RWPE2 (cell line): ENCODE results near the gene MYO18B.

Source experiments
- ATAC-seq: fragments of 200-7000 bp; cut with Tn5 transposase; 3 replicates; pipeline ENCODE4 v1.9.1; 2021; ENCODE audit warnings: low read depth
- DNase-seq: peaks from one replicate; pipeline ENCODE4 v3.0.0-alpha.2; 2020; ENCODE audit warnings: low spot score
- H3K27ac ChIP-seq: fragments of 450-650 bp; 2 replicates; pipeline ENCODE4 v1.5.1; 2017; ENCODE audit warnings: mild to moderate bottlenecking; ENCODE audit not compliant: poor library complexity, severe bottlenecking
- H3K27me3 ChIP-seq: fragments of 250-450 bp; sonication (Bioruptor Pico); 2 replicates; pipeline ENCODE4 v1.5.1; 2021; ENCODE audit warnings: mild to moderate bottlenecking, moderate library complexity; ENCODE audit not compliant: insufficient read depth, poor library complexity, severe bottlenecking
- H3K36me3 ChIP-seq: fragments of 250-450 bp; sonication (Bioruptor Pico); 2 replicates; pipeline ENCODE4 v1.5.1; 2020; ENCODE audit warnings: low read depth, mild to moderate bottlenecking, moderate library complexity
- H3K4me1 ChIP-seq: fragments of 250-450 bp; sonication (Bioruptor Pico); 2 replicates; pipeline ENCODE4 v1.5.1; 2021; ENCODE audit warnings: mild to moderate bottlenecking, moderate library complexity; ENCODE audit not compliant: insufficient read depth, poor library complexity, severe bottlenecking
- H3K4me3 ChIP-seq: fragments of 250-450 bp; sonication (Bioruptor Pico); 2 replicates; pipeline ENCODE4 v1.5.1; 2021; ENCODE audit warnings: mild to moderate bottlenecking, moderate library complexity; ENCODE audit not compliant: severe bottlenecking
- H3K9me3 ChIP-seq: fragments of 250-450 bp; sonication (Bioruptor Pico); 2 replicates; pipeline ENCODE4 v1.5.1; 2021; ENCODE audit warnings: mild to moderate bottlenecking, moderate library complexity; ENCODE audit not compliant: severe bottlenecking
- TF ChIP-seq, protein P1 (sequence below): fragments of 450-650 bp; IDR thresholded peaks from one replicate; pipeline ENCODE4 v1.5.1; 2017; ENCODE audit warnings: mild to moderate bottlenecking, moderate library complexity; ENCODE audit not compliant: poor library complexity, severe bottlenecking

Gene MYO18B

DNA sequence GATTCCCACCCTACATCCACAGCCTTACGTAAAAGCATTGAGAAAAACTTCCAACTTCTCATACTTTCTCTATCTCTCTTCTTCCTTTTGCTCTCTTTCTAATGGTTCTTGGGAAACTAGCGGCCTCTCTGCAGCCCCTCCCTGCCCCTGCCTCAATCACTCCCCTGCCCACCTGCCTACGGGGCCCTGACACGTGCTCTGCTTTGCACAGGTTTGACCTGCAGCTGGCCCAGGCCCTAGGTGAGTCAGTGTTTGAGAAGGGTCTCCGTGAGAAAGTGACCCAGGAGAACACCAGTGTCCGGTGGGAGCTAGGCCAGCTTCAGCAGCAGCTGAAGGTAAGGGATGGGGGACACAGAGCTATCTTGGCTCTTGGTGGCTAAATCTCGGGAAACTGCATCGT is 160.4 kb downstream of the MYO18B start:
- Histone ChIP-seq H3K27me3 (no peaks in the 10 kb centered on the region), H3K27ac (no peak overlapping the region), H3K9me3 (no peaks in the 10 kb centered on the region), H3K4me3 (no peak overlapping the region), H3K4me1 (no peaks in the 10 kb centered on the region), H3K36me3 (no peaks in the 10 kb centered on the region)
- ATAC-seq (no peak), DNase-seq (no peak)
- TF ChIP-seq, protein P1, sequence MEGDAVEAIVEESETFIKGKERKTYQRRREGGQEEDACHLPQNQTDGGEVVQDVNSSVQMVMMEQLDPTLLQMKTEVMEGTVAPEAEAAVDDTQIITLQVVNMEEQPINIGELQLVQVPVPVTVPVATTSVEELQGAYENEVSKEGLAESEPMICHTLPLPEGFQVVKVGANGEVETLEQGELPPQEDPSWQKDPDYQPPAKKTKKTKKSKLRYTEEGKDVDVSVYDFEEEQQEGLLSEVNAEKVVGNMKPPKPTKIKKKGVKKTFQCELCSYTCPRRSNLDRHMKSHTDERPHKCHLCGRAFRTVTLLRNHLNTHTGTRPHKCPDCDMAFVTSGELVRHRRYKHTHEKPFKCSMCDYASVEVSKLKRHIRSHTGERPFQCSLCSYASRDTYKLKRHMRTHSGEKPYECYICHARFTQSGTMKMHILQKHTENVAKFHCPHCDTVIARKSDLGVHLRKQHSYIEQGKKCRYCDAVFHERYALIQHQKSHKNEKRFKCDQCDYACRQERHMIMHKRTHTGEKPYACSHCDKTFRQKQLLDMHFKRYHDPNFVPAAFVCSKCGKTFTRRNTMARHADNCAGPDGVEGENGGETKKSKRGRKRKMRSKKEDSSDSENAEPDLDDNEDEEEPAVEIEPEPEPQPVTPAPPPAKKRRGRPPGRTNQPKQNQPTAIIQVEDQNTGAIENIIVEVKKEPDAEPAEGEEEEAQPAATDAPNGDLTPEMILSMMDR, result no peak

DNA sequence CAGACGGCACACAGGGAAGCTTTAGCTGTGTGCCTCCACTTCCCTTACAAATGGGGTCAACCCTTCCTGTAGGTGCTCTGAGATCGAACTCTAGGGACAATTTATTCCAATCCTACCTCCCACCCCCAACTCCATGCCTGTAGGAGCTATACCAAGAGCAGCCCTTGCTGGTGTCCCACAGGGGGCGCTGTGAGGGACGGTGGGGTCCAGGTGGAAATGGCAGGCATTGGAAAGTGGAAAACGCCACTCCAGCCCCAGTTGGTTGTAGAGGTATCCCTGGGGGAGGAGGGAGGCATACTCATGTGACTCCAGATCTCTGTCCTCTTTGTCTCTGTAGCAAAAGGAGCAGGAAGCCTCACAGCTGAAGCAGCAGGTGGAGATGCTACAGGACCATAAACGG is 161.3 kb downstream of the MYO18B start:
- no peaks in the 10 kb centered on the region for H3K36me3 ChIP-seq
- H3K4me3 ChIP-seq, result no peak overlapping the region
- no peaks in the 10 kb centered on the region for H3K4me1 ChIP-seq
- TF ChIP-seq, protein P1, result no peak
- DNase-seq (no peak), ATAC-seq (no peak)
- no peak overlapping the region for H3K27ac ChIP-seq
- no peaks in the 10 kb centered on the region for H3K9me3 ChIP-seq
- H3K27me3 ChIP-seq, result peaks cover 3% of the 10 kb centered on the region

DNA sequence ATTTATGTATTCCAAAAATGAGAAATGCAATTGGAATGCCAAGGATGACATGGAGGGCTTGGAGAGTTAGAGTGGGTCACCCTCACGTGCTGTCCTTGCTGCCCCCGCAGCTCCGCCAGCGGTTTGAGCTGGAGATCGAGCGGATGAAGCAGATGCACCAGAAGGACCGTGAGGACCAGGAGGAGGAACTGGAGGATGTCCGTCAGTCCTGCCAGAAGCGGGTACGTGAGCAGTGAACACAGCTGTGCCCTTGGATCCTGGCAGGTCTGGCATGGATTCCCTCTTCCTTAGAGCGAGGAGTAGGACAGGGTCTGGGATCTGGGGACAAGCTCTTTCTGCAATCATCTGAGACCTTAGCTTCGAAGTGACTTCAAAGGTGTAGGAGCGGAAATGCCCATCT is 166.2 kb downstream of the MYO18B start:
- Histone ChIP-seq H3K27me3 (peaks cover 30% of the 10 kb centered on the region), H3K36me3 (no peaks in the 10 kb centered on the region), H3K27ac (no peak overlapping the region), H3K4me1 (no peaks in the 10 kb centered on the region), H3K9me3 (no peaks in the 10 kb centered on the region), H3K4me3 (no peak overlapping the region)
- DNase-seq (no peak), ATAC-seq (no peak)
- TF ChIP-seq, protein P1, result no peak

DNA sequence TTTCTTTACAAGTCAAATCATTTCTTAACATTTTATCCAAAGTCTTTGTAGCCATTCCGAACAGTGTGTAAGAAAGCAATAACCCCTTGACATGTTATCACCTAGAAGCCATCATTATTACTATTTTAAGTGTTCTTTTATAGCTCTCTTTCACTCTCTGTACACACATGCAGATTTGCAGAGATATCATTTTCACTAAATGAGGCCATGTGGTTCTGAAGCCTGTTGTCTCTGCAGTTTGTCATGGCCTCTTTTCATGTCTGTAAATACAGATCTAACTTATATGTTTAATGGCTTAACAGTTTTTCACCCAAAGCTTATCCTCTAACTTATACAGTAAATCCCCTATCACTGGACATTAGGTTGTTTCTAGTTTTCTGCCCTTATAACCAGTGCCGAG is 166.8 kb downstream of the MYO18B start:
- H3K27ac ChIP-seq, result no peak overlapping the region
- TF ChIP-seq, protein P1, result no peak
- DNase-seq, result no peak
- ATAC-seq, result no peak
- no peaks in the 10 kb centered on the region for H3K36me3 ChIP-seq
- H3K4me1 ChIP-seq, result no peaks in the 10 kb centered on the region
- H3K4me3 ChIP-seq, result no peak overlapping the region
- H3K9me3 ChIP-seq, result no peaks in the 10 kb centered on the region
- peaks cover 34% of the 10 kb centered on the region for H3K27me3 ChIP-seq

DNA sequence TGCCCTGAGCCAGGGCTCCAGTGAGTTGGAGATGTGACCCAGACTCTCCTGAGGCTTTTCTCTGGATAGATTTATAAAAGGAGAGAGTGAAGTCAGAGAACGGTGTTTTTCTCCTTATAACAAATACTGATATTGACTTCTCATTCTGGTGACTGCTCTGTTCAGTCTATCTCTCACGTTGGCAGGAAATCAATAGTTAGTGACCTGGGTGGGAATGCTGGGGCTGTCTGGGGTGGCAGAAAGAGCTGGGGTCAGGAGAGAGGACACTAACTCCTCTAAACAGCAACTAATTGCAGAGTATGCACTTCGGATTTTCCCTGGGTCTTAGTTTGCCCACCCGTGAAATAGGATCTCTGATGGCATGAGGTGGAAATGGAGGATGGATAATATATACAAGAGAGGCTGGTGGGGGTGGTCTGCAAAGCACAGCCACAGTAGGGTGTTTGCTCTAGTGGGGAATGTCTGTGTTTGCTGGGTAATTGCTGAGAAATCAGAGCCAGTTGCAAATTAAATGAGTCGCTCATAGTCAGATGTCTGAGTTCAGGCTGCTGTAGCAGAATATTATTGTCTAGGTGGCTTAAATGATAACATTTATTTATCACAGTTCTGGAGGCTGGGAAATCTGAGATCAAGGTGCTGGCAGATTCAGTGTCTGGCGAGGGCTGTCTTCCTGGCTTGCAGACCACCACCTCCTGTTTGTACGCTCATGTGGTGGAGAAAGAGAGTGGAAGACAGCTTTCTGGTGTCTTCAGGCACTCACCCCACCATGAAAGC is 167.8 kb downstream of the MYO18B start:
- TF ChIP-seq, protein P1, result no peak
- no peak overlapping the region for H3K27ac ChIP-seq
- H3K27me3 ChIP-seq, result peaks cover 38% of the 10 kb centered on the region
- H3K36me3 ChIP-seq, result no peaks in the 10 kb centered on the region
- DNase-seq (no peak), ATAC-seq (no peak)
- no peak overlapping the region for H3K4me3 ChIP-seq
- no peaks in the 10 kb centered on the region for H3K9me3 ChIP-seq
- H3K4me1 ChIP-seq, result no peaks in the 10 kb centered on the region
